Posterior vena cava (tissue), 2 donors: Measurements from ENCODE around the gene NOX5. TPM values are rescaled to one million over a fixed set of nuclear protein-coding genes. Genes with fewer than 3 reads are reported as not detected.
"Not testable (repeated sequence)": the region's sequence is repeated elsewhere in the genome, so short reads cannot be mapped to it uniquely, and the experiment has no call there.

Experiments
- DNase-seq: peaks from one replicate; pipeline ENCODE4 v3.0.0-alpha.2; 2020; ENCODE audit warnings: low spot score
- intact Hi-C, 2 donors: fragments of 100-400 bp; cut with DNase I; formaldehyde crosslinking; loops; one replicate each; pipeline versions ENCODE4 v1.14.1 to v1.14.2; 2022 to 2023
- long read RNA-seq, 2 donors: library from polyadenylated mRNA; unstranded; transcript quantifications; one replicate each; pipeline ENCODE4 v2.0.0, GENCODE V29; 2020 to 2021
- total RNA-seq, 2 donors: library from RNA; stranded (reverse); fragmentation: NEBNext Ultra II Directional; extraction: Animal tissue kit (Norgen Biotek cat#: 25700); gene quantifications; one replicate each; pipeline ENCODE4 v1.2.1, GENCODE V29; 2021
- donor health status: DM: yes; HTN: yes; CAD: no.
- donor health status: DM: yes; HTN: yes; CAD: no.

NOX5 gene
- under 1 TPM; 0.09 to 0.10 TPM for total RNA-seq
- long read RNA-seq, donor 1: 0 reads
- long read RNA-seq, donor 2: 0 reads

- intact Hi-C loops: loop anchor here in 1 of 2 donors (10.0 kb wide), 1 partner anchor 270 kb away; no protein-coding TSS in a partner anchor
- DNase-seq: no peak
Observed at GRCh38 chr15:69014454-69014853, at the start of gene NOX5. NOX5 (plus strand) TSS chr15:69014695; CDS start chr15:69014736, 41 bp downstream.

DNA sequence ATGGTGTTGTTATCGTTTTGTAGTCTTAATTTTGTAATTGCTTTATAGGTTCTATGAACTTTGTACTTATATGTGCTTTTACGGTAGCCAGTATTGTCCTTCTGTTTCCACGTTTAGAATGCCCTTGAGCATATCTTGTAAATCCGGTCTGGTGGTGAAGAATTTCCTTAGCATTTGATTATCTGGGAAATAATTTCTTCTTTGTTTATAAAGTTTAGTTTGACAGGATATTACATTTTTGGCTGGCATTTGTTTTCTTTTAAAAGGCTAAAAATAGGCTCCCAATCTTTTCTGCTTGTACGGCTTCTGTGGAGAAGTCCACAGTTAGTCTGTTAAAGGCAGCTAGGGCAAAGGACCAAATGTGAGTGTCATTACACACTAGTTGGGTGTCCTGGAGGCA lies 47.5 kb upstream of the NOX5 start:
- DNase-seq: no peak
- intact Hi-C loops: no loop called here

- no peak for DNase-seq
- intact Hi-C loops: no loop called here
Observed at GRCh38 chr15:68967948-68968347, 46.5 kb upstream of the NOX5 start.

- no peak for DNase-seq
- intact Hi-C loops: no loop called here
Observed at GRCh38 chr15:68969298-68969697, 45.2 kb upstream of the NOX5 start.

DNA sequence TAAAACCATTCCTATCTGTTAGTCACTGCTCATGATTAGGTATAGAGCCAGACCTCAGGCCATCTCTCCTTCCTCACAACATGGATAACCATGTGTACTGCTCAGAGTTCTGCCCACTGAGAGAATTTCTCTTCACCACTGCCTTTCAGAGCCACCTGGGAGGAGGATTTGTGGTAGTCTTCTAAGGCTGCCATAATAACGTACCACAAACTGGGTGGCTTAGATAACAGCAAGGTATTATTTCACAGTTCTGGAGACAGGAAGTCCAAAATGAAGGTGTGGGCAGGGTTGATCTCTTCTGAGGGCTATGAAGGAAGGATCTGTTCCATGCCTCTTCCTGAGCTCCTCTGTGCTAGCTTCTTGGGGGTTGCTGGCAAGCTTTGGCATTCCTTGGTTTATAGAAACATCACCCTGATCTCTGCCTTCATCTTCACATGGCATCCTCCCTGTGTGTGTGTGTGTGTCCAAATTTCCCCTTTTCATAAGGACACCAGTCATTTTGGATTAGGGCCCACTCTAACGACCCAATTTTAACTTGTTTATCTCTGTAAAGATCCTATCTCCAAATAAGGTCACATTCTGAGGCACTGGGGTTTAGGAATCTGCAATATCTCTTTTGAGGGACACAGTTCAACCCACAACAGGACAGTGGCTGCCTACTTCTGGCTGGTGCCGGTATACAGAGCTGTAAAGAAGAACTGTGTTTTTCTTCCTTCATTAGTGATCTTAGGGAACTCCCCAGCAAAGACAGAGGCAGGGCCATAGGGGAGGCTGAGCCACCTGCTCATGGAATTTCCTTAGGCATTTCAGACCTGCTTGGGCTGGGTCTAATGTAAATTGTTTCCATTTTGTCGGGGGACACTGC lies 42.1 kb upstream of the NOX5 start:
- intact Hi-C loops: no loop called here
- DNase-seq: no peak

GRCh38 chr15:68975651-68976160 lies 38.8 kb upstream of the NOX5 start:
- DNase-seq, intact Hi-C loops: not testable (repeated sequence)

DNA sequence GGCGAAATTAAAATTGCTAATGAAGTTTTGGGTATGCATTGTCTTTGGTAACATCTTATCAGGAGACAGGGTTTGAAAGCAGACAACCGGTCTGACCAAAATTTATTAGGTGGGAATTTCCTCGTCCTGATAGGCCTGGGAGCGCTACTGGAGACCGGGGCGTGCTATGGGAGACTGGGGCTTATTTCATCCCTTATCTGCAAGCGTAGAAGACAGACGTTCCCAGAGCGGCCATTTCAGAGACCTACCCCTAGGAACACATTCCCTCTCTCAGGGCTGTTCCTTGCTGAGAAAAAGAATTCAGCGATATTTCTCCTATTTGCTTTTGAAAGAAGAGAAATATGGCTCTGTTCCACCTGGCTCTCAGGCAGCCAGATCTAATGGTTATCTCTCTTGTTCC lies 37.1 kb upstream of the NOX5 start:
- intact Hi-C loops, DNase-seq: not testable (repeated sequence)

- intact Hi-C loops: no loop called here
Observed at GRCh38 chr15:68979006-68979405, 35.5 kb upstream of the NOX5 start.

GRCh38 chr15:68979816-68980215 lies 34.7 kb upstream of the NOX5 start:
- no peak for DNase-seq
- intact Hi-C loops: no loop called here

More at GRCh38 chr15:68979006-68979405, 35.5 kb upstream of the NOX5 start:
- no peak for DNase-seq

GRCh38 chr15:68980786-68981185 lies 33.7 kb upstream of the NOX5 start:
- intact Hi-C loops: no loop called here

GRCh38 chr15:68981941-68982340 lies 32.6 kb upstream of the NOX5 start:
- intact Hi-C loops: no loop called here
- DNase-seq: no peak

More at GRCh38 chr15:68980786-68981185, 33.7 kb upstream of the NOX5 start:
- no peak for DNase-seq

DNA sequence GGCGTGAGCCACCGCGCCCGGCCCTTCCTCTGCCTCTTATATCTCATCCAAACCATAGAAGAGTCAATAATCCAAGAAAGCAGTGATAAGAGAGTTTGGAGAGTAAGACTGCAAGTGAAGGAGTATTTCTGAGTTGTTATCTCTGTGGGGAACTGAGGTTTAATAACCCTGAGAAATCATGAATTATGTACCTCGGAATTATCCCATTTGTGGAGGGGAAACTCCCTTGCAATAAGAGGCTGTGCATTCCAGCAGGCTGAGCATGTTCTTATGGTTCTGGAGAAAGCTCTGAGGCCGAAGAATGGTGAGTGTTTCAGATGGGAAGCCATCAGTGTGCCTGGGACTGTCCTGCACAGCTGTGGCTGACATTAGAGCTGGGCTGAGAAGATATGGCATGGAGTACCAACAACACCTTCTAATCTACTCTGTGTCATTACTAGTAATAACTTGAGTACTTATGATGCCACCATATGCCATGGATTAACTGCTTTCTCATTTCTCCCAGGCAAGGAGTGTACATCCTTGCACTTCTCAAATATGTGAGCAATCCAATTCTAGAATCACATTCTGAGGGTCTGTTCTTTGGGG lies 31.4 kb upstream of the NOX5 start:
- no peak for DNase-seq
- intact Hi-C loops: no loop called here

GRCh38 chr15:68983961-68984481 lies 30.5 kb upstream of the NOX5 start:
- intact Hi-C loops: no loop called here

GRCh38 chr15:68984586-68984985 lies 29.9 kb upstream of the NOX5 start:
- intact Hi-C loops: no loop called here

More at GRCh38 chr15:68983961-68984481, 30.5 kb upstream of the NOX5 start:
- DNase-seq: no peak

GRCh38 chr15:68985361-68985891 lies 29.1 kb upstream of the NOX5 start:
- no peak for DNase-seq
- intact Hi-C loops: no loop called here

More at GRCh38 chr15:68984586-68984985, 29.9 kb upstream of the NOX5 start:
- no peak for DNase-seq

- no peak for DNase-seq
- intact Hi-C loops: no loop called here
Observed at GRCh38 chr15:68986322-68986721, 28.2 kb upstream of the NOX5 start.

GRCh38 chr15:68987120-68987519 lies 27.4 kb upstream of the NOX5 start:
- intact Hi-C loops: no loop called here
- DNase-seq: no peak

DNA sequence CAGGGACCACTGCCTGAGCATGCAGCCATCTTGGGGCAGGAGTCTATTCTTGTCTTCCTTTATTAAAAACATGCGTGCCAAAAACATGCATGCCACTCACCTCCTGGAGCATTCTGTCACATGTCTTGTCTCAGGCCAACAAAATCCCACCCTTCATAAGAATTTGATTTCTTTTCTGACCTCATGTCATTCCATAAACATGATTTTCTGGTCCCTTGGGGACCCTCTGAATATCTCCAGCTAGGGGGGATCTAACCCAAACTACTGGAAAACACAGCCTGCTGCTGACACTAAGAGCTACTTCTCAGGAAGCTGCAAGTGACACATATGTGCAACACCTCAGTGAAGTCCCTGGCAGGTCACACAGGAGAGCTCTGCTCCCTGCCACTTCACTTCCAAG lies 26.8 kb upstream of the NOX5 start:
- no peak for DNase-seq
- intact Hi-C loops: no loop called here

DNA sequence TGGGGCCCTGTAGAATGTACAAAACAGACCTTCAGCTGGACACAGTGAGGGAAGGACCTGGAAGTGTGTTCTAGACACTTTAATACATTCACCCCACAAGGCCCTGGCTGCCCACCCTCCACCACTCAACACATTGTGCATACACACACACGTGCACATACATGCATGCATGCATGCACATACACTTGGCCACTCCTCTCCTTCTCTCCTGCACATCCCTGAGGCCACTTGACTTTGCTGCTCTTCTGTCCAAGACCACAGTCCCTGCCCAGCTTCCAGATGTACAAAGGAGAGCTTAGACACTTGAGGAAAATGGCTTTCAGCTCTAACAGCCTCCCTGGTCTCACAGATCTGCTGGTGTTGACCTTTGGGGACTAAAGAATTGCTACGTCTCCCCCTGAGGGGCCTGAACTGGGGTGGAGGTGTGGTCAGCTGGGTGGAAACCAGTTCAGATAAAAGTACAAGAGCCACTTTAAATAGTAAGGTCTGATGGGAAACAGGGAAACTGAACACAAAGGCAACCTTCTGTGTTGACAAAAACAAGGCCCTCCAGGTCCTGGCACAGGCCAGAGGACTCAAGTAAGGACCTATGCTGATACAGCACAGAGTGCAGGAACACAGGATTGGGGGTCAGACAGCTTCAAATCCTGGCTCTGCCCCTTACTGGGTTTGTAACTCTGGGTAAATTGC lies 24.8 kb upstream of the NOX5 start:
- intact Hi-C loops: no loop called here
- no peak for DNase-seq
